Suprapubic skin (tissue), 4 donors: ENCODE measurements around the gene PPP2R5C. TPM values are rescaled to one million over a fixed set of nuclear protein-coding genes. Genes with fewer than 3 reads are reported as not detected.

Source experiments
- DNase-seq, 2 donors: peaks; one replicate each; pipeline ENCODE4 v3.0.0-alpha.2; 2019; ENCODE audit warnings: low spot score in 2 of 2
- H3K27ac ChIP-seq: fragments of 200-600 bp; sonication (generic); one replicate; pipeline ENCODE4 v1.5.1; 2019
- H3K27me3 ChIP-seq: fragments of 200-600 bp; sonication (generic); one replicate; pipeline ENCODE4 v1.5.1; 2019
- H3K36me3 ChIP-seq: fragments of 200-600 bp; sonication (generic); one replicate; pipeline ENCODE4 v1.5.1; 2019
- H3K4me1 ChIP-seq: fragments of 200-600 bp; sonication (generic); one replicate; pipeline ENCODE4 v1.5.1; 2019
- H3K4me3 ChIP-seq: fragments of 200-600 bp; sonication (generic); one replicate; pipeline ENCODE4 v1.5.1; 2019; ENCODE audit warnings: mild to moderate bottlenecking
- H3K9me3 ChIP-seq: fragments of 200-600 bp; sonication (generic); one replicate; pipeline ENCODE4 v1.5.1; 2019
- EP300 ChIP-seq: sonication (generic); formaldehyde crosslinking; IDR thresholded peaks from one replicate; pipeline ENCODE4 v1.6.1; 2017; ENCODE audit warnings: antibody characterized with exemption
- POLR2A ChIP-seq, 2 donors: fragments of 450-650 bp; IDR thresholded peaks; one replicate each; pipeline ENCODE4 v1.6.1; 2017; ENCODE audit warnings: antibody characterized with exemption in 2 of 2, mild to moderate bottlenecking in 2 of 2, moderate library complexity in 2 of 2
- POLR2AphosphoS5 ChIP-seq, 3 donors: sonication (generic); formaldehyde crosslinking; IDR thresholded peaks; one replicate each; pipeline ENCODE4 v1.6.1; 2017; ENCODE audit warnings: antibody characterized with exemption in 3 of 3
- WGBS: methylation state at CpG from one replicate; pipeline ENCODE4 v1.1.5; 2018; 5-methylcytosine and 5-hydroxymethylcytosine counted together
- total RNA-seq, 4 donors: library from RNA; depleted of rRNA; stranded (reverse); fragments of >200 nt; gene quantifications; one replicate each; pipeline ENCODE4 v1.1.0, GENCODE V29; 2016
- TF ChIP-seq, protein P1 (sequence below), 2 donors: fragments of 200-600 bp in 1 of 2; fragments of 450-650 bp in 1 of 2; sonication (generic) in 1 of 2; IDR thresholded peaks; one replicate each; pipeline ENCODE4 v1.5.1; 2016 to 2019; ENCODE audit warnings: antibody characterized with exemption in 2 of 2, mild to moderate bottlenecking in 1 of 2, moderate library complexity in 1 of 2

PPP2R5C gene
- total RNA-seq, 4 donors from 2014 or later, result 104 to 149 (median 119) TPM

DNA sequence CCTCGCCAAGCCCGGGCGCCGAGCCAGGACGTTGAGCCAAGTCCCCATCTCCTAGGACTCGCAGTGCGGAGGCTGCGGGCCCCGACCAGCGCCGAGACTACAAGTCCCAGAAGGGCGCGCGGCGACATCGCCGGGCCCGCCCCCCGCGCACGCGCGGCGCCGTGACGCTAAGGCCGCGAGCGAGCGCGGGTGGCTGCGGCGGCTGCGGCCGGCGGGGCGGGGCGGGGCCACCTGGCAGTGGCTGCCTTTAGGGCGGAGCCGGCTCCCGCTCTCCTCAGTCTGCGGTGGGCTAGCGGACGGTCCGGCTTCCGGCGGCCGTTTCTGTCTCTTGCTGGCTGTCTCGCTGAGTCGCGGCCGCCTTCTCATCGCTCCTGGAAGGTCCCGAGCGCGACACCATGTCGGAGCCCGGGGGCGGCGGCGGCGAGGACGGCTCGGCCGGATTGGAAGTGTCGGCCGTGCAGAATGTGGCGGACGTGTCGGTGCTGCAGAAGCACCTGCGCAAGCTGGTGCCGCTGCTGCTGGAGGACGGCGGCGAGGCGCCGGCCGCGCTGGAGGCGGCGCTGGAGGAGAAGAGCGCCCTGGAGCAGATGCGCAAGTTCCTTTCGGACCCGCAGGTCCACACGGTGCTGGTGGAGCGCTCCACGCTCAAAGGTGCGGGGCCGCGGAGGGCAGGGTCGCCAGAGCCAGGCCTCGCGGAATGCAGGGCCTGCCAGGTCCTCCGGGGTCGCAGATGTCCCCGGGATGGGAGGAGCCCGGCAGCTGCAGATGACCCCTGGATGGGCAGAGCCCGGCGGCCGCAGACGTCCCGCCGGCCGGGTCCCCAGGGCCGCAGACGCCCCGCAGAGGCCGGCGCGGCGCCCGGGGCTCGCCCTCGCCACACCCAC lies 203.0 kb downstream of the PPP2R5C start, which contains the start of gene DYNC1H1:
Gene DYNC1H1, plus strand, starts transcription at position 277 of the 884 bp plus-strand sequence. Its CDS starts 119 bp downstream, at position 396.
- peak within 1 kb of the TSS; percentile 100 for H3K4me3 ChIP-seq
- TF ChIP-seq POLR2AphosphoS5 (IDR thresholded peaks at IDR 0.05) (peak; percentile 41 to 79 (median 74)), EP300 (no peak), POLR2A (IDR thresholded peaks at IDR 0.05) (peak; percentile 79 to 96)
- TF ChIP-seq, protein P1, sequence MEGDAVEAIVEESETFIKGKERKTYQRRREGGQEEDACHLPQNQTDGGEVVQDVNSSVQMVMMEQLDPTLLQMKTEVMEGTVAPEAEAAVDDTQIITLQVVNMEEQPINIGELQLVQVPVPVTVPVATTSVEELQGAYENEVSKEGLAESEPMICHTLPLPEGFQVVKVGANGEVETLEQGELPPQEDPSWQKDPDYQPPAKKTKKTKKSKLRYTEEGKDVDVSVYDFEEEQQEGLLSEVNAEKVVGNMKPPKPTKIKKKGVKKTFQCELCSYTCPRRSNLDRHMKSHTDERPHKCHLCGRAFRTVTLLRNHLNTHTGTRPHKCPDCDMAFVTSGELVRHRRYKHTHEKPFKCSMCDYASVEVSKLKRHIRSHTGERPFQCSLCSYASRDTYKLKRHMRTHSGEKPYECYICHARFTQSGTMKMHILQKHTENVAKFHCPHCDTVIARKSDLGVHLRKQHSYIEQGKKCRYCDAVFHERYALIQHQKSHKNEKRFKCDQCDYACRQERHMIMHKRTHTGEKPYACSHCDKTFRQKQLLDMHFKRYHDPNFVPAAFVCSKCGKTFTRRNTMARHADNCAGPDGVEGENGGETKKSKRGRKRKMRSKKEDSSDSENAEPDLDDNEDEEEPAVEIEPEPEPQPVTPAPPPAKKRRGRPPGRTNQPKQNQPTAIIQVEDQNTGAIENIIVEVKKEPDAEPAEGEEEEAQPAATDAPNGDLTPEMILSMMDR (IDR thresholded peaks at IDR 0.05), result no peak
- 2% methylated on average over 11 of the region's 115 CpGs for WGBS
- H3K36me3 ChIP-seq, result no peaks in the 10 kb centered on the region
- H3K4me1 ChIP-seq, result peaks cover 38% of the 10 kb centered on the region
- no peaks in the 10 kb centered on the region for H3K27me3 ChIP-seq
- H3K27ac ChIP-seq, result peak within 1 kb of the TSS; percentile 99
- no peaks in the 10 kb centered on the region for H3K9me3 ChIP-seq
- peak; percentile 95 to 96 for DNase-seq

DNA sequence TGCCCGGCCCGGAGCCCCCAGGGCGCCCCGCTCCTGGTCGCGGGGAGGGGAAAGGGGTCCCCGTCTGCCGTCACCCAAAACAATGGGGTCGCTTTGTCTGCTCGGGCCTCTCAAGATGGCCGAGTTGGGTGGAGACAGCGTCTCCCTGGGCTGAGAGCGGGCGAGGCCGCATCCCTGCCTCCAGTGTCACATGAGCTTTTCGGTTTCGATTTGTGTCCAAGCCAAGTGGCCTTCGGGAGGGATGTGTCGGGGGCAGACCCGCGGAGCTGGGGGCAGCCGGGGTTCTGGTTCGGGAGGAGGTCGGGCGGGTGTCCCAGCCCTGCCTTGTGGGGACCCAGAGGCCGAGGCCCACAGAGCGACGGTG lies 203.7 kb downstream of the PPP2R5C start:
- peak overlapping the region; percentile 99 for H3K27ac ChIP-seq
- peak; percentile 80 to 90 for DNase-seq
- TF ChIP-seq POLR2A (IDR thresholded peaks at IDR 0.05) (no peak), EP300 (no peak), POLR2AphosphoS5 (IDR thresholded peaks at IDR 0.05) (no peak)
- TF ChIP-seq, protein P1 (IDR thresholded peaks at IDR 0.05), result no peak
- H3K9me3 ChIP-seq, result no peaks in the 10 kb centered on the region
- peak overlapping the region; percentile 100 for H3K4me3 ChIP-seq
- peaks cover 38% of the 10 kb centered on the region for H3K4me1 ChIP-seq
- no peaks in the 10 kb centered on the region for H3K27me3 ChIP-seq
- WGBS, result 0% methylated on average over 3 of the region's 28 CpGs
- no peaks in the 10 kb centered on the region for H3K36me3 ChIP-seq

DNA sequence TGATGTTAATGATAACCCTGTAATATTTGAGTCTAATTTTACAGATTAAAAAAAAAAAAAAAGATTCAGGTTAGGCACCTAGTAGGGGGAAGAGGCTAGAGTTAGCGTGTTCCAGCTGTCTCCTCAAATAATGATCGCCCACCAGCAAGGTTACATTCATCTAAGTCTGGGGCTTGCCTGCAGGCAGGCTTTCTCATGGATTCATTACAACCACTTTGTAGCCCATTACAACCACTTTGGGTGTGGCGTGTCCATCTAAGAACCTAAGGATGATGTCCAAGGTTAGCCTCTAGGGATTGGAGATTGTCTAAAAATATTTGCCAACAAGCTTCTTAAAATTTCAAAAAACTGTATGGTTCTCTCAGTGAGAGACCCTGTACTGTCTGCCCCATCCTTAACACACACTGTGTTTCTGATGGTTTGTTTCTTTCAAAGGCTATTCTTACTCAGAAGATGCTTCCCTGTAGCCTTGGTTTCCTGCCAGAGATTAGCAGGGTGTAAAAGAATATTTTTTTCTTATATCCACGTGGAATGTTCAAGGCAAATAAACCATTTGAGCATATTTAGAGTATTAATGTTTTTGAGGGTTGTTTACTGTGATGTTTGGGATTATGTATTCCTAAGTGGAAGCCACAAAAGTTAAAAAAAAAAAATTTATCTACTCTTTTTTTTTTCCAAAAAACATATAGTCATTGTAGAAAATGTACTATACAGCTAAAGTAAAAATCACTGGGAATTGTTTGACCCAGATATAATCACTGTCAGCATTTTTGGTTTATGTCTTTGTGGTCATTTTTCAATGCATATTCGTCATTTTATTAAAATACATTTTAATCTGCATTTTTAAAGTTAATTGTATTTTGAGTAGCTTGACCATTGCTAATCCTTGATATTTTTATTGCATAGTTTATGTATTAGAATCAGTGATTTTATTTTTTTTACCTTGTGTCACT lies 204.5 kb downstream of the PPP2R5C start:
- H3K36me3 ChIP-seq, result no peaks in the 10 kb centered on the region
- TF ChIP-seq POLR2AphosphoS5 (IDR thresholded peaks at IDR 0.05) (no peak), EP300 (no peak), POLR2A (IDR thresholded peaks at IDR 0.05) (no peak)
- TF ChIP-seq, protein P1 (IDR thresholded peaks at IDR 0.05), result no peak
- H3K4me3 ChIP-seq, result peak overlapping the region; percentile 100
- peaks cover 40% of the 10 kb centered on the region for H3K4me1 ChIP-seq
- peak overlapping the region; percentile 99 for H3K27ac ChIP-seq
- no peaks in the 10 kb centered on the region for H3K9me3 ChIP-seq
- no peaks in the 10 kb centered on the region for H3K27me3 ChIP-seq
- no peak for DNase-seq
- 39% methylated on average over 5 of the region's 5 CpGs for WGBS

DNA sequence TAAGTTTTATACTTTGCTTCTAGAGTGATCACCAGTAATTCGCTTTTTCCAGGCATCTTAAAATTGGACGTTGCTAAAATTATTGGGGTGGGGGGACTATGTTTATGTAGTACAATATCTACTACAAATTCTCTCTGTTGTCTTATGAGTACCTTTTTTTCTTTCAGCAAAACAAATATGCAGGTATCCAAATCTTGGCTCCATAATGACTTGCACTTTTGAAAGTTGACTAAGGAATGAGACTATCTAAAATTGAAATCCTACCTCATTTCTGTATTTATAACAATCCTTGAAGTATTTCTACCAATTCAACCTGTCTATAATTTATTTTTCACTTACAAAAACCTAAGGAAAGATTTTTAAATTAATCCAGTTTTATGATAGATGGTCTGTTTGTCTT lies 205.2 kb downstream of the PPP2R5C start:
- no peaks in the 10 kb centered on the region for H3K9me3 ChIP-seq
- 52% methylated on average over 2 of the region's 2 CpGs for WGBS
- no peak for DNase-seq
- H3K27me3 ChIP-seq, result no peaks in the 10 kb centered on the region
- H3K4me1 ChIP-seq, result peaks cover 43% of the 10 kb centered on the region
- TF ChIP-seq POLR2AphosphoS5 (IDR thresholded peaks at IDR 0.05) (no peak), POLR2A (IDR thresholded peaks at IDR 0.05) (no peak), EP300 (no peak)
- TF ChIP-seq, protein P1 (IDR thresholded peaks at IDR 0.05), result no peak
- no peak overlapping the region for H3K27ac ChIP-seq
- no peak overlapping the region for H3K4me3 ChIP-seq
- no peaks in the 10 kb centered on the region for H3K36me3 ChIP-seq
